CD14-positive monocyte (primary cell): ENCODE measurements around the gene SPC24. TPM values are rescaled to one million over a fixed set of nuclear protein-coding genes. Genes with fewer than 3 reads are reported as not detected.

Source experiments
- DNase-seq, 3 donors: peaks; one replicate each; pipeline ENCODE4 v3.0.0-alpha.2; 2011 to 2022
- H2AFZ ChIP-seq: 2 replicates; pipeline ENCODE4 v1.6.0; 2012; ENCODE audit warnings: mild to moderate bottlenecking, low read depth, low read length, inconsistent platforms; ENCODE audit not compliant: insufficient read depth, poor library complexity, severe bottlenecking
- H3K27ac ChIP-seq, 2 donors: 1 replicate in 1 of 2; 2 replicates in 1 of 2; pipeline ENCODE4 v1.5.1; 2012 to 2013; ENCODE audit warnings: low read length in 2 of 2, control low read depth in 1 of 2, inconsistent platforms in 1 of 2, low read depth in 1 of 2, mild to moderate bottlenecking in 1 of 2
- H3K27me3 ChIP-seq, 2 donors: one replicate each; pipeline versions ENCODE4 v1.6.0 to v1.6.1; 2011 to 2013; ENCODE audit warnings: low read length in 2 of 2; ENCODE audit not compliant: control insufficient read depth in 2 of 2, insufficient read depth in 2 of 2
- H3K36me3 ChIP-seq, 2 donors: replicated peaks in 1 of 2; 1 replicate in 1 of 2; 2 replicates in 1 of 2; pipeline versions ENCODE4 v1.5.1 to v1.6.1; 2012 to 2013; ENCODE audit warnings: low read length in 2 of 2, control low read depth in 1 of 2, inconsistent platforms in 1 of 2, mild to moderate bottlenecking in 1 of 2; ENCODE audit not compliant: insufficient read depth in 2 of 2, control insufficient read depth in 1 of 2
- H3K4me1 ChIP-seq, 2 donors: 1 replicate in 1 of 2; 2 replicates in 1 of 2; pipeline versions ENCODE4 v1.5.1 to v1.6.1; 2012 to 2013; ENCODE audit warnings: low read length in 2 of 2, control low read depth in 1 of 2, inconsistent platforms in 1 of 2, mild to moderate bottlenecking in 1 of 2, moderate library complexity in 1 of 2; ENCODE audit not compliant: insufficient read depth in 2 of 2, control insufficient read depth in 1 of 2
- H3K4me2 ChIP-seq: replicated peaks from 2 replicates; pipeline ENCODE3; 2012; ENCODE audit warnings: low read length, moderate library complexity, mild to moderate bottlenecking; ENCODE audit not compliant: poor library complexity, severe bottlenecking; ENCODE audit errors: extremely low read depth
- H3K4me3 ChIP-seq, 3 experiments: fragments of 200-600 bp in 1 of 3; sonication (generic) in 1 of 3; replicated peaks in 1 of 3; 1 replicate in 2 of 3; 2 replicates in 1 of 3; pipeline ENCODE4 v1.5.1; 2011 to 2013; ENCODE audit warnings: low read length in 3 of 3, mild to moderate bottlenecking in 3 of 3, control low read depth in 2 of 3, low read depth in 2 of 3, inconsistent platforms in 1 of 3, moderate library complexity in 1 of 3
- H3K79me2 ChIP-seq: 2 replicates; pipeline ENCODE4 v1.6.0; 2012; ENCODE audit warnings: mild to moderate bottlenecking, control low read depth, inconsistent platforms, low read length, moderate library complexity; ENCODE audit not compliant: insufficient read depth
- H3K9ac ChIP-seq: 2 replicates; pipeline ENCODE4 v1.6.0; 2017; ENCODE audit warnings: low read length, mild to moderate bottlenecking; ENCODE audit not compliant: insufficient read depth, poor library complexity, severe bottlenecking
- H3K9me3 ChIP-seq, 2 donors: replicated peaks in 1 of 2; 1 replicate in 1 of 2; 2 replicates in 1 of 2; pipeline versions ENCODE4 v1.5.1 to v1.6.1; 2012 to 2013; ENCODE audit warnings: low read length in 2 of 2, control low read depth in 1 of 2; ENCODE audit not compliant: control insufficient read depth in 1 of 2, insufficient read depth in 1 of 2
- H4K20me1 ChIP-seq: 2 replicates; pipeline ENCODE4 v1.6.0; 2012; ENCODE audit warnings: mild to moderate bottlenecking, low read length, control low read depth, moderate library complexity; ENCODE audit not compliant: insufficient read depth
- H3K27ac Mint-ChIP-seq, 7 donors: one replicate each; pipeline ENCODE4 v1.8.0; 2020; ENCODE audit warnings: mild to moderate bottlenecking in 7 of 7, mixed read lengths in 7 of 7, moderate library complexity in 6 of 7, inconsistent platforms in 2 of 7
- H3K27me3 Mint-ChIP-seq, 3 donors: one replicate each; pipeline ENCODE4 v1.8.0; 2021 to 2022; ENCODE audit warnings: low read depth in 3 of 3, mild to moderate bottlenecking in 3 of 3, mixed read lengths in 3 of 3, moderate library complexity in 3 of 3, inconsistent platforms in 1 of 3
- H3K36me3 Mint-ChIP-seq, 2 donors: one replicate each; pipeline ENCODE4 v1.8.0; 2020; ENCODE audit warnings: mixed read lengths in 2 of 2, inconsistent platforms in 1 of 2, mild to moderate bottlenecking in 1 of 2
- H3K4me1 Mint-ChIP-seq: one replicate; pipeline ENCODE4 v1.8.0; 2020; ENCODE audit warnings: mild to moderate bottlenecking, mixed read lengths
- H3K4me3 Mint-ChIP-seq, 2 donors: one replicate each; pipeline ENCODE4 v1.8.0; 2020; ENCODE audit warnings: mild to moderate bottlenecking in 2 of 2, mixed read lengths in 2 of 2, moderate library complexity in 1 of 2
- H3K9me3 Mint-ChIP-seq, 7 donors: one replicate each; pipeline ENCODE4 v1.8.0; 2020 to 2022; ENCODE audit warnings: mixed read lengths in 7 of 7, mild to moderate bottlenecking in 6 of 7, moderate library complexity in 6 of 7, inconsistent platforms in 2 of 7
- CTCF ChIP-seq: fragments of 200-600 bp; IDR thresholded peaks from one replicate; pipeline ENCODE4 v1.8.0; 2022; ENCODE audit warnings: antibody characterized with exemption, mild to moderate bottlenecking
- WGBS: methylation state at CpG from one replicate; pipeline ENCODE4 v1.1.5; 2013; ENCODE audit warnings: missing lambda C conversion rate; ENCODE audit not compliant: insufficient coverage; 5-methylcytosine and 5-hydroxymethylcytosine counted together
- intact Hi-C, 2 donors: fragments of 100-400 bp; cut with micrococcal nuclease; formaldehyde crosslinking; loops; one replicate each; pipeline versions ENCODE4 v1.15.0 to v1.15.1; 2023
- polyA plus RNA-seq, 3 donors: library from polyadenylated mRNA; depleted of rRNA in 1 of 3; unstranded in 2 of 3; stranded (reverse) in 1 of 3; fragments of 300-500 nt in 2 of 3; fragments of >200 nt in 1 of 3; fragmentation: Illumina TruSeq in 2 of 3; gene quantifications; 1 replicate in 2 of 3; 2 replicates in 1 of 3; pipeline ENCODE4 v1.2.3, GENCODE V29; 2012 to 2021

Gene SPC24
- polyA plus RNA-seq, 3 donors, result 0.27 TPM; not detected in 2

- H3K27me3 Mint-ChIP-seq, result peaks cover 4 to 22% (median 9%) of the 10 kb centered on the region in 3 donors
- H3K4me3 Mint-ChIP-seq, result no peak overlapping the region
- no peaks in the 10 kb centered on the region for H3K36me3 Mint-ChIP-seq
Measured at GRCh38 chr19:11200931-11201330, 45.3 kb upstream of the SPC24 start.

GRCh38 chr19:11200015-11200574 is 44.5 kb upstream of the SPC24 start:
- Histone ChIP-seq H2AFZ (no peak overlapping the region), H3K4me1 (peaks cover 16 to 34% of the 10 kb centered on the region in 2 donors), H3K27ac (no peak overlapping the region), H3K36me3 (no peaks in the 10 kb centered on the region), H3K4me3 (no peak overlapping the region), H3K9me3 (no peaks in the 10 kb centered on the region), H3K79me2 (no peaks in the 10 kb centered on the region), H4K20me1 (no peaks in the 10 kb centered on the region), H3K27me3 (peaks cover 0 to 5% of the 10 kb centered on the region in 2 donors), H3K9ac (no peak overlapping the region), H3K4me2 (no peak overlapping the region)
- Mint-ChIP-seq H3K36me3 (peaks cover 0 to 3% of the 10 kb centered on the region in 2 donors), H3K27me3 (peaks cover 3 to 26% (median 10%) of the 10 kb centered on the region in 3 donors), H3K9me3 (peaks cover 0 to 2% (median 0%) of the 10 kb centered on the region in 7 donors), H3K27ac (no peak overlapping the region), H3K4me3 (no peak overlapping the region), H3K4me1 (peaks cover 30% of the 10 kb centered on the region)
- intact Hi-C loops, result loop anchor here (5.0 kb wide), 1 partner anchor 63 kb away; no protein-coding TSS in a partner anchor
- DNase-seq, result no peak
- TF ChIP-seq CTCF, result no peak
- WGBS, result 94% methylated on average over 3 of the region's 15 CpGs

More at GRCh38 chr19:11200931-11201330, 45.3 kb upstream of the SPC24 start:
- H3K9me3 ChIP-seq, result no peaks in the 10 kb centered on the region
- H3K4me2 ChIP-seq, result no peak overlapping the region
- no peaks in the 10 kb centered on the region for H3K36me3 ChIP-seq
- H3K9ac ChIP-seq, result no peak overlapping the region
- 94% methylated on average over 9 of the region's 9 CpGs for whole genome bisulfite sequencing
- no peak for TF ChIP-seq CTCF
- H3K27ac Mint-ChIP-seq, result no peak overlapping the region
- H3K79me2 ChIP-seq, result no peaks in the 10 kb centered on the region
- H3K4me1 Mint-ChIP-seq, result peaks cover 23% of the 10 kb centered on the region
- peaks cover 12 to 28% of the 10 kb centered on the region in 2 donors for H3K4me1 ChIP-seq
- H3K27me3 ChIP-seq, result peaks cover 0 to 5% of the 10 kb centered on the region in 2 donors
- no peak for DNase-seq
- no peak overlapping the region for H2AFZ ChIP-seq
- intact Hi-C loops, result loop anchor here (5.0 kb wide), 1 partner anchor 64 kb away; no protein-coding TSS in a partner anchor
- peaks cover 0 to 2% (median 0%) of the 10 kb centered on the region in 7 donors for H3K9me3 Mint-ChIP-seq
- H4K20me1 ChIP-seq, result no peaks in the 10 kb centered on the region
- no peak overlapping the region for H3K4me3 ChIP-seq
- no peak overlapping the region for H3K27ac ChIP-seq
